ENCODE results near the gene PLD3.

DNA sequence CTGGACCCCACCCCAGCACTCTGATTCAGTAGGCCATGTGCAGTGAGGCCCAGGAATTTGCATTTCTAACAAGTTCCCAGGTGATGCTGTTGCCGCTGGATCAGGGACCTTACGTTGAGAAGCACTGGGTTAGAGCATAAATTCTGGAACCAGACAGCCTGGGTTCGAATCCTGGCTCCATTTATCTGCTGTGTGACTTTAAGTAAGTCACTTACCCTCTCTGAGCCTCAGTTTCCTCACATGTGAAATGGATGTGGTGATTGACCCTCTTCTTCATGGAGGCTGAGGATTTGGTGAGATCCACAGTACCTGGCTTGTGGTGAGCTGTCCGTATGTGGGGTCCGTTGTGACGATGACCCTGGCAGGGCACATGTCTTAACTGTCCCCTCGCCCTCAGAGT, 25.6 kb downstream of the PLD3 start:
- TF ChIP-seq, protein P1, sequence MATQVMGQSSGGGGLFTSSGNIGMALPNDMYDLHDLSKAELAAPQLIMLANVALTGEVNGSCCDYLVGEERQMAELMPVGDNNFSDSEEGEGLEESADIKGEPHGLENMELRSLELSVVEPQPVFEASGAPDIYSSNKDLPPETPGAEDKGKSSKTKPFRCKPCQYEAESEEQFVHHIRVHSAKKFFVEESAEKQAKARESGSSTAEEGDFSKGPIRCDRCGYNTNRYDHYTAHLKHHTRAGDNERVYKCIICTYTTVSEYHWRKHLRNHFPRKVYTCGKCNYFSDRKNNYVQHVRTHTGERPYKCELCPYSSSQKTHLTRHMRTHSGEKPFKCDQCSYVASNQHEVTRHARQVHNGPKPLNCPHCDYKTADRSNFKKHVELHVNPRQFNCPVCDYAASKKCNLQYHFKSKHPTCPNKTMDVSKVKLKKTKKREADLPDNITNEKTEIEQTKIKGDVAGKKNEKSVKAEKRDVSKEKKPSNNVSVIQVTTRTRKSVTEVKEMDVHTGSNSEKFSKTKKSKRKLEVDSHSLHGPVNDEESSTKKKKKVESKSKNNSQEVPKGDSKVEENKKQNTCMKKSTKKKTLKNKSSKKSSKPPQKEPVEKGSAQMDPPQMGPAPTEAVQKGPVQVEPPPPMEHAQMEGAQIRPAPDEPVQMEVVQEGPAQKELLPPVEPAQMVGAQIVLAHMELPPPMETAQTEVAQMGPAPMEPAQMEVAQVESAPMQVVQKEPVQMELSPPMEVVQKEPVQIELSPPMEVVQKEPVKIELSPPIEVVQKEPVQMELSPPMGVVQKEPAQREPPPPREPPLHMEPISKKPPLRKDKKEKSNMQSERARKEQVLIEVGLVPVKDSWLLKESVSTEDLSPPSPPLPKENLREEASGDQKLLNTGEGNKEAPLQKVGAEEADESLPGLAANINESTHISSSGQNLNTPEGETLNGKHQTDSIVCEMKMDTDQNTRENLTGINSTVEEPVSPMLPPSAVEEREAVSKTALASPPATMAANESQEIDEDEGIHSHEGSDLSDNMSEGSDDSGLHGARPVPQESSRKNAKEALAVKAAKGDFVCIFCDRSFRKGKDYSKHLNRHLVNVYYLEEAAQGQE (IDR thresholded peaks at IDR 0.05; ENCODE audit: insufficient read depth in 1 of 2, low read depth in 2 of 2, low read length in 2 of 2), result no peak
- TF ChIP-seq SIN3A (IDR thresholded peaks at IDR 0.05; ENCODE audit: borderline replicate concordance, insufficient read depth, low read length), result no peak

All from PFSK-1 (cell line).